Measurements from ENCODE around the gene ZNF714.

- TF ChIP-seq EZH2 (IDR thresholded peaks at IDR 0.05; ENCODE audit: insufficient read depth, poor library complexity, severe bottlenecking) (no peak), EZH2phosphoT487 (IDR thresholded peaks at IDR 0.05; ENCODE audit: insufficient read depth, low read depth) (no peak)
Observed at GRCh38 chr19:21147540-21147939, 65.5 kb downstream of the ZNF714 start.

Data from GM23248 (cell line).